GM23338 (cell line): ENCODE data around the gene FBXL17. TPM values are rescaled to one million over a fixed set of nuclear protein-coding genes. Genes with fewer than 3 reads are reported as not detected.

Source experiments
- ATAC-seq: fragments of 200-7000 bp; cut with Tn5 transposase; 3 replicates; pipeline ENCODE4 v1.9.1; 2020
- DNase-seq: peaks from one replicate; pipeline ENCODE4 v3.0.0-alpha.2; 2015; ENCODE audit warnings: low spot score
- H2AFZ ChIP-seq: fragments of 200-600 bp; sonication (generic); 2 replicates; pipeline ENCODE4 v1.8.0; 2016; ENCODE audit warnings: antibody characterized with exemption, mild to moderate bottlenecking, moderate library complexity
- H3F3A ChIP-seq: fragments of 200-600 bp; sonication (generic); replicated peaks from 2 replicates; pipeline ENCODE4 v1.8.0; 2017; ENCODE audit warnings: antibody characterized with exemption, mixed run types, low read depth
- H3K27ac ChIP-seq: fragments of 200-600 bp; sonication (generic); 2 replicates; pipeline ENCODE4 v1.6.1; 2016; ENCODE audit warnings: low read depth
- H3K27me3 ChIP-seq: fragments of 200-600 bp; sonication (generic); 2 replicates; pipeline ENCODE4 v1.8.0; 2016; ENCODE audit warnings: mild to moderate bottlenecking, mixed run types, moderate library complexity; ENCODE audit not compliant: insufficient read depth
- H3K36me3 ChIP-seq: fragments of 200-600 bp; sonication (generic); 2 replicates; pipeline ENCODE4 v1.8.0; 2016; ENCODE audit warnings: mild to moderate bottlenecking; ENCODE audit not compliant: insufficient read depth
- H3K4me1 ChIP-seq: fragments of 200-600 bp; sonication (generic); 2 replicates; pipeline ENCODE4 v1.8.0; 2016; ENCODE audit warnings: mild to moderate bottlenecking, moderate library complexity; ENCODE audit not compliant: insufficient read depth
- H3K4me2 ChIP-seq: fragments of 200-600 bp; sonication (generic); 2 replicates; pipeline ENCODE4 v1.7.1; 2017; ENCODE audit warnings: mixed run types
- H3K4me3 ChIP-seq: fragments of 200-600 bp; sonication (generic); 2 replicates; pipeline ENCODE4 v1.6.1; 2016; ENCODE audit warnings: mixed run types
- H3K79me2 ChIP-seq: fragments of 200-600 bp; sonication (generic); replicated peaks from 2 replicates; pipeline ENCODE4 v1.8.0; 2017; ENCODE audit warnings: mild to moderate bottlenecking; ENCODE audit not compliant: insufficient read depth
- H3K9me2 ChIP-seq: fragments of 200-600 bp; sonication (generic); 2 replicates; pipeline ENCODE4 v1.8.0; 2017; ENCODE audit not compliant: insufficient read depth
- H4K20me1 ChIP-seq: fragments of 200-600 bp; sonication (generic); replicated peaks from 2 replicates; pipeline ENCODE4 v1.8.0; 2017; ENCODE audit warnings: mild to moderate bottlenecking; ENCODE audit not compliant: insufficient read depth
- H3K27ac Mint-ChIP-seq: 2 replicates; pipeline ENCODE4 v1.8.0; 2020; ENCODE audit warnings: inconsistent platforms, mild to moderate bottlenecking, moderate library complexity, mixed read lengths
- H3K27me3 Mint-ChIP-seq: 3 replicates; pipeline ENCODE4 v1.8.0; 2022; ENCODE audit warnings: low read depth, mild to moderate bottlenecking, moderate library complexity, mixed read lengths, inconsistent platforms; ENCODE audit not compliant: insufficient read depth, poor library complexity
- H3K36me3 Mint-ChIP-seq: 3 replicates; pipeline ENCODE4 v1.8.0; 2021; ENCODE audit warnings: low read depth, mild to moderate bottlenecking, inconsistent platforms, moderate library complexity, mixed read lengths
- H3K4me1 Mint-ChIP-seq: 3 replicates; pipeline ENCODE4 v1.8.0; 2020; ENCODE audit warnings: mild to moderate bottlenecking, inconsistent platforms, mixed read lengths
- H3K4me3 Mint-ChIP-seq: 3 replicates; pipeline ENCODE4 v1.8.0; 2021; ENCODE audit warnings: moderate library complexity, mild to moderate bottlenecking, inconsistent platforms, mixed read lengths
- H3K9me3 Mint-ChIP-seq: 3 replicates; pipeline ENCODE4 v1.8.0; 2020; ENCODE audit warnings: moderate library complexity, mild to moderate bottlenecking, inconsistent platforms, mixed read lengths
- CREB1 ChIP-seq: fragments of 250-450 bp; sonication (Bioruptor Pico); IDR thresholded peaks from 2 replicates; pipeline ENCODE4 v1.5.0; 2020; ENCODE audit warnings: low read depth, mild to moderate bottlenecking, moderate library complexity
- CTCF ChIP-seq, 2 experiments: fragments of 200-600 bp in 1 of 2; sonication (generic) in 1 of 2; conservative IDR thresholded peaks; 2 replicates each; pipeline versions ENCODE4 v1.5.1 to v1.6.1; 2016 to 2017; ENCODE audit warnings: antibody characterized with exemption in 2 of 2, low read depth in 2 of 2, mild to moderate bottlenecking in 2 of 2, moderate library complexity in 1 of 2
- EZH2 ChIP-seq: fragments of 200-600 bp; sonication (generic); IDR thresholded peaks from one replicate; pipeline ENCODE4 v1.8.0; 2017; ENCODE audit warnings: antibody characterized with exemption, mild to moderate bottlenecking, low read depth; ENCODE audit not compliant: unreplicated experiment
- EZH2phosphoT487 ChIP-seq: fragments of 200-600 bp; sonication (generic); IDR thresholded peaks from one replicate; pipeline ENCODE4 v1.8.1; 2018; ENCODE audit warnings: antibody characterized with exemption; ENCODE audit not compliant: unreplicated experiment
- JUNB ChIP-seq: IDR thresholded peaks from one replicate; pipeline ENCODE4 v1.6.1; 2016; ENCODE audit warnings: antibody characterized with exemption; ENCODE audit not compliant: unreplicated experiment
- NANOG ChIP-seq: IDR thresholded peaks from 2 replicates; pipeline ENCODE4 v1.6.1; 2016; ENCODE audit warnings: antibody characterized with exemption, borderline replicate concordance
- REST ChIP-seq: IDR thresholded peaks from one replicate; pipeline ENCODE4 v1.6.1; 2018; ENCODE audit warnings: antibody characterized with exemption; ENCODE audit not compliant: unreplicated experiment
- STAT1 ChIP-seq: IDR thresholded peaks from one replicate; pipeline ENCODE4 v1.6.1; 2016; ENCODE audit warnings: antibody characterized with exemption; ENCODE audit not compliant: unreplicated experiment
- ZNF114 ChIP-seq: fragments of 250-450 bp; sonication (Bioruptor Pico); IDR thresholded peaks from 2 replicates; pipeline ENCODE4 v1.5.0; 2020; ENCODE audit warnings: mild to moderate bottlenecking, moderate library complexity
- ZNF331 ChIP-seq: fragments of 250-450 bp; sonication (Bioruptor Pico); IDR thresholded peaks from 2 replicates; pipeline ENCODE4 v1.5.0; 2020; ENCODE audit warnings: low read depth, mild to moderate bottlenecking, moderate library complexity
- polyA plus RNA-seq: library from polyadenylated mRNA; unstranded; fragments of >200 nt; fragmentation: Nextera tagmentation; extraction: Ambion mirVana; gene quantifications from 2 replicates; pipeline ENCODE4 v1.2.1, GENCODE V29; 2016
- total RNA-seq: library from RNA; depleted of rRNA; stranded (reverse); fragments of >200 nt; shearing (Covaris generic); gene quantifications from 2 replicates; pipeline ENCODE4 v1.2.3, GENCODE V29; 2014

The FBXL17 gene
- total and polyA plus RNA-seq, 2 experiments from 2014 or later = 2.0 to 2.7 TPM

- TF ChIP-seq CTCF (conservative IDR thresholded peaks at IDR 0.05; ENCODE audit: low read depth in 2 of 2) = no peak
- TF ChIP-seq REST = no peak
- no peak for TF ChIP-seq ZNF114 (CRISPR knock-in tag)
- TF ChIP-seq JUNB = no peak
- no peak for TF ChIP-seq EZH2
- TF ChIP-seq EZH2phosphoT487 = no peak
- TF ChIP-seq STAT1 = no peak
- no peak for TF ChIP-seq ZNF331 (CRISPR knock-in tag)
- TF ChIP-seq NANOG = no peak
- TF ChIP-seq CREB1 (CRISPR knock-in tag) = no peak
Measured at GRCh38 chr5:108084105-108084504, 297.8 kb downstream of the FBXL17 start (continued).

DNA sequence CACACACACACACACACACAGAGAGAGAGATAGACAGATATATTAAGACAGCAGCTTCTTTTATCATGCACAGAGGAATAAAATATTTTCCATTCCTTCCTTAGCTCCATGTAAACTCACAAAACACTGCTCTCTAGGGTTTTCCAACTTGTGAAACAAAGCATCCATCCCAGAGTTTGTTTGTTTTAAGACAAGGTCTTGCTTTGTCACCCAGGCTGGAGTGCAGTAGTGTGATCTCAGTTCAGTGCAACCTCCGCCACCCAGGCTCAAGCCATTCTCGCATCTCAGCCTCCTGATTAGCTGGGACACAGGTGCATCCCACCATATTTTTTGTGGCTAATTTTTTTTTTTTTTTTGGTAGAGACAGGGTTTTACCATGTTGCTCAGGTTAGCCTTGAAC lies 298.7 kb downstream of the FBXL17 start:
- H3K4me2 ChIP-seq = peak overlapping the region; percentile 38; the same call in 1 of the 2 replicates
- ATAC-seq = no peak
- TF ChIP-seq ZNF114 (CRISPR knock-in tag) (no peak), CTCF (conservative IDR thresholded peaks at IDR 0.05; ENCODE audit: low read depth in 2 of 2) (no peak), CREB1 (CRISPR knock-in tag) (no peak)

More for the DNA sequence above, 298.7 kb downstream of the FBXL17 start:
- Mint-ChIP-seq H3K9me3 (peaks cover 3% of the 10 kb centered on the region; the same call in 1 of the 3 replicates), H3K36me3 (peaks cover 2% of the 10 kb centered on the region; the same call in 1 of the 3 replicates), H3K27ac (peak overlapping the region; percentile 79; the same call in 1 of the 2 replicates), H3K4me1 (peaks cover 60% of the 10 kb centered on the region), H3K4me3 (no peak overlapping the region), H3K27me3 (no peaks in the 10 kb centered on the region)
- no peak for DNase-seq
- Histone ChIP-seq H3K27me3 (no peaks in the 10 kb centered on the region), H3K36me3 (no peaks in the 10 kb centered on the region), H4K20me1 (no peaks in the 10 kb centered on the region), H3F3A (peaks cover 4% of the 10 kb centered on the region; the same call in 1 of the 2 replicates), H3K9me2 (no peaks in the 10 kb centered on the region; the same call in none of the 2 replicates), H2AFZ (no peak overlapping the region), H3K27ac (no peak overlapping the region), H3K4me1 (peaks cover 47% of the 10 kb centered on the region), H3K79me2 (no peaks in the 10 kb centered on the region), H3K4me3 (no peak overlapping the region)
